Hepatocyte (in vitro differentiated cells): ENCODE results near the gene GINS1. TPM values are rescaled to one million over a fixed set of nuclear protein-coding genes. Genes with fewer than 3 reads are reported as not detected.

Source experiments
- DNase-seq: peaks from one replicate; pipeline ENCODE4 v3.0.0-alpha.2; 2016; ENCODE audit warnings: low spot score
- H2AFZ ChIP-seq: fragments of 200-600 bp; sonication (generic); 2 replicates; pipeline ENCODE4 v1.6.0; 2016; ENCODE audit warnings: antibody characterized with exemption, mild to moderate bottlenecking
- H3K27ac ChIP-seq: fragments of 200-600 bp; sonication (generic); 2 replicates; pipeline ENCODE4 v1.5.1; 2016; ENCODE audit warnings: mild to moderate bottlenecking
- H3K27me3 ChIP-seq: fragments of 200-600 bp; sonication (generic); 2 replicates; pipeline ENCODE4 v1.6.1; 2016
- H3K36me3 ChIP-seq: fragments of 200-600 bp; sonication (generic); replicated peaks from 2 replicates; pipeline ENCODE4 v1.5.1; 2016; ENCODE audit warnings: low read depth; ENCODE audit not compliant: insufficient read depth
- H3K4me1 ChIP-seq: fragments of 200-600 bp; sonication (generic); 2 replicates; pipeline ENCODE4 v1.5.1; 2016; ENCODE audit warnings: mild to moderate bottlenecking, moderate library complexity; ENCODE audit not compliant: insufficient read depth
- H3K4me2 ChIP-seq: fragments of 200-600 bp; sonication (generic); 2 replicates; pipeline ENCODE4 v1.6.0; 2016
- H3K4me3 ChIP-seq: fragments of 200-600 bp; sonication (generic); 2 replicates; pipeline ENCODE4 v1.5.1; 2016; ENCODE audit warnings: mild to moderate bottlenecking
- H3K79me2 ChIP-seq: fragments of 200-600 bp; sonication (generic); 2 replicates; pipeline ENCODE4 v1.6.0; 2017; ENCODE audit warnings: mild to moderate bottlenecking
- H3K9me2 ChIP-seq: fragments of 200-600 bp; sonication (generic); replicated peaks from 2 replicates; pipeline ENCODE4 v1.6.0; 2017; ENCODE audit warnings: mild to moderate bottlenecking; ENCODE audit not compliant: insufficient read depth
- H3K9me3 ChIP-seq: fragments of 200-600 bp; sonication (generic); 2 replicates; pipeline ENCODE4 v1.5.1; 2016; ENCODE audit warnings: low read depth, mild to moderate bottlenecking
- H4K20me1 ChIP-seq: fragments of 200-600 bp; sonication (generic); 2 replicates; pipeline ENCODE4 v1.6.0; 2016; ENCODE audit warnings: mild to moderate bottlenecking; ENCODE audit not compliant: insufficient read depth, poor library complexity, severe bottlenecking
- EZH2 ChIP-seq: fragments of 200-600 bp; sonication (generic); IDR thresholded peaks from 2 replicates; pipeline ENCODE4 v1.6.1; 2016; ENCODE audit warnings: antibody characterized with exemption, mild to moderate bottlenecking, borderline replicate concordance
- EZH2phosphoT487 ChIP-seq: fragments of 200-600 bp; sonication (generic); IDR thresholded peaks from one replicate; pipeline ENCODE4 v1.6.1; 2018; ENCODE audit warnings: antibody characterized with exemption, mild to moderate bottlenecking, low read depth, moderate library complexity; ENCODE audit not compliant: unreplicated experiment, severe bottlenecking
- WGBS: methylation state at CpG from one replicate; pipeline ENCODE4 v1.1.6; 2016; ENCODE audit warnings: low lambda C conversion rate; ENCODE audit errors: missing lambda C conversion rate; 5-methylcytosine and 5-hydroxymethylcytosine counted together
- polyA plus RNA-seq: library from polyadenylated mRNA; unstranded; fragments of >200 nt; fragmentation: Nextera tagmentation; extraction: Ambion mirVana; gene quantifications from 2 replicates; pipeline ENCODE4 v1.2.1, GENCODE V29; 2016
- total RNA-seq: library from RNA; depleted of rRNA; stranded (reverse); fragments of >200 nt; gene quantifications from 2 replicates; pipeline ENCODE4 v1.2.3, GENCODE V29; 2014
- TF ChIP-seq, protein P1 (sequence below): fragments of 200-600 bp; sonication (generic); IDR thresholded peaks from 2 replicates; pipeline ENCODE4 v1.5.1; 2016; ENCODE audit warnings: antibody characterized with exemption, mild to moderate bottlenecking; ENCODE audit not compliant: poor library complexity

The GINS1 gene
- total and polyA plus RNA-seq, 2 experiments from 2014 or later, result 6.5 to 7.6 TPM

DNA sequence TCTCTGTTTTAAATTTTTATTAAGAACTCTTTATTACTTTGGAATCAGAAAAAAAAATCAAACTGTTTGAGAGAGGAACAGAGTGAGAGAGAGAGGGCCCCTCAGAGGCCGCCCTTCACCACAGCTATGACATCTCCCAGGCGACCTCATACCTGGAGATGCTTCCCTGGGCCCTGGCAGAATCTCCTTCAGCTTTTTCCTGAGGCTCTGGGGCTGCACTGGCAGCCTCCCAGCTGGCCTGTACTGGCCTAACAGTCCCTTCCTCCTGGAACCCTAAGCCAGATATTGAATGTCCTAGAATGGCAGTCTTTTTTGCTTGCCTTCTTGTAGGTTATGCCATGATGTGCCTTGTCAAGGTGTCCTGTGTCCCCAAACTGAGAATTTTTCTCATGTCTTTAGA lies 30.6 kb upstream of the GINS1 start:
- Histone ChIP-seq H3K79me2 (peaks cover 95% of the 10 kb centered on the region), H3K4me1 (peaks cover 16% of the 10 kb centered on the region), H3K9me3 (no peaks in the 10 kb centered on the region), H3K36me3 (no peaks in the 10 kb centered on the region), H3K9me2 (no peaks in the 10 kb centered on the region), H3K4me2 (no peak overlapping the region), H3K27me3 (no peaks in the 10 kb centered on the region), H3K27ac (no peak overlapping the region), H2AFZ (no peak overlapping the region), H3K4me3 (no peak overlapping the region), H4K20me1 (peaks cover 10% of the 10 kb centered on the region)
- DNase-seq, result no peak
- 96% methylated on average over 2 of the region's 2 CpGs for WGBS
- TF ChIP-seq EZH2phosphoT487, result no peak
- TF ChIP-seq, protein P1, sequence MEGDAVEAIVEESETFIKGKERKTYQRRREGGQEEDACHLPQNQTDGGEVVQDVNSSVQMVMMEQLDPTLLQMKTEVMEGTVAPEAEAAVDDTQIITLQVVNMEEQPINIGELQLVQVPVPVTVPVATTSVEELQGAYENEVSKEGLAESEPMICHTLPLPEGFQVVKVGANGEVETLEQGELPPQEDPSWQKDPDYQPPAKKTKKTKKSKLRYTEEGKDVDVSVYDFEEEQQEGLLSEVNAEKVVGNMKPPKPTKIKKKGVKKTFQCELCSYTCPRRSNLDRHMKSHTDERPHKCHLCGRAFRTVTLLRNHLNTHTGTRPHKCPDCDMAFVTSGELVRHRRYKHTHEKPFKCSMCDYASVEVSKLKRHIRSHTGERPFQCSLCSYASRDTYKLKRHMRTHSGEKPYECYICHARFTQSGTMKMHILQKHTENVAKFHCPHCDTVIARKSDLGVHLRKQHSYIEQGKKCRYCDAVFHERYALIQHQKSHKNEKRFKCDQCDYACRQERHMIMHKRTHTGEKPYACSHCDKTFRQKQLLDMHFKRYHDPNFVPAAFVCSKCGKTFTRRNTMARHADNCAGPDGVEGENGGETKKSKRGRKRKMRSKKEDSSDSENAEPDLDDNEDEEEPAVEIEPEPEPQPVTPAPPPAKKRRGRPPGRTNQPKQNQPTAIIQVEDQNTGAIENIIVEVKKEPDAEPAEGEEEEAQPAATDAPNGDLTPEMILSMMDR, result no peak
- no peak for TF ChIP-seq EZH2

DNA sequence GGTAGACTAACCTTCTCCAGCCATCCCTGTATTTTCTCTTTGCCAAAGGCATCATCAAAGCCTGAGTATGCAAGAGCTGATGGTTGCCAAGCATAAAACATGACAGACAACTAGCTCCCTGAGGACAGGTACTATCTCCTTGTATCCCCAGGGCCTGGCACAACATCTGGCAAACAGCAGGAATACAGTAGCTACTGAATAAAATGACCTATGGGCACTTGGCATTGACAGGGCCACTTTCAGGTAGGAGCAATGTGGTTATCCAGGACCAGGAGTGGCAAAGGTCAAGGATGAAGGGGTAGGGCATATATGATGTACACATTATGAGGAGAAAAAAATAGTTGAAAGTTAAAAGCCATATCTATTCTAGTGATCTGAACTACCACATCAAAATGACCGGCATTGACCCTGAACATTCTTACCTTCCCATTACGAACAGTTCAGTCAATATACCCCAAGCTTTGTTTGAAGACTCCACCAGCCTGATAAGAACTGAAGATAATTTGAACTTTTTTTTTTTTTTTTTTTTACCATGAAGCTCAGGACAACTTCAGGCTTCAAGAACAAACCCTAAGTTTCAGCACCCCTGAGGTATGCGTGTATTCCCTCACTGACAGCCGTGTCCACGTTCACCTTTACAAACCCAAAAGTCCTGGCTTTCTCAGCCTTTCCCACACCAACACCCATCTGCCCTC lies 29.1 kb upstream of the GINS1 start:
- H3K4me3 ChIP-seq, result no peak overlapping the region
- no peak for TF ChIP-seq EZH2
- no peak for TF ChIP-seq EZH2phosphoT487
- TF ChIP-seq, protein P1, result no peak
- no peak overlapping the region for H2AFZ ChIP-seq
- peaks cover 10% of the 10 kb centered on the region for H4K20me1 ChIP-seq
- H3K79me2 ChIP-seq, result peaks cover 95% of the 10 kb centered on the region
- peak overlapping the region; percentile 88 for H3K27ac ChIP-seq
- H3K9me3 ChIP-seq, result no peaks in the 10 kb centered on the region
- H3K4me1 ChIP-seq, result peaks cover 20% of the 10 kb centered on the region
- H3K27me3 ChIP-seq, result no peaks in the 10 kb centered on the region
- H3K4me2 ChIP-seq, result peak overlapping the region; percentile 62
- WGBS, result 74% methylated on average over 5 of the region's 5 CpGs
- no peaks in the 10 kb centered on the region for H3K9me2 ChIP-seq
- no peaks in the 10 kb centered on the region for H3K36me3 ChIP-seq
- no peak for DNase-seq

GRCh38 chr20:25378884-25379733 lies 28.4 kb upstream of the GINS1 start:
- Histone ChIP-seq H3K9me3 (no peaks in the 10 kb centered on the region), H3K4me2 (peak overlapping the region; percentile 62), H3K79me2 (peaks cover 95% of the 10 kb centered on the region), H4K20me1 (peaks cover 10% of the 10 kb centered on the region), H3K36me3 (no peaks in the 10 kb centered on the region), H3K4me1 (peaks cover 20% of the 10 kb centered on the region), H3K4me3 (no peak overlapping the region), H3K27ac (peak overlapping the region; percentile 88), H3K27me3 (no peaks in the 10 kb centered on the region), H2AFZ (no peak overlapping the region), H3K9me2 (no peaks in the 10 kb centered on the region)
- DNase-seq, result no peak
- no peak for TF ChIP-seq EZH2
- no peak for TF ChIP-seq EZH2phosphoT487
- TF ChIP-seq, protein P1, result no peak
- 75% methylated on average over 10 of the region's 10 CpGs for WGBS
